Frontal cortex (tissue), 4 donors: ENCODE data around the gene TMEM273. TPM values are rescaled to one million over a fixed set of nuclear protein-coding genes. Genes with fewer than 3 reads are reported as not detected.

Experiments
- DNase-seq, 2 donors: peaks; one replicate each; pipeline ENCODE4 v3.0.0; 2012; ENCODE audit warnings: low spot score in 2 of 2
- FAIRE-seq: peaks from 2 replicates; lab custom pipeline; 2012; peaks lifted over from hg19 to GRCh38; lab: Jason Lieb, UNC
- total RNA-seq: library from RNA; depleted of rRNA; stranded (reverse); fragments of >200 nt; gene quantifications from one replicate; pipeline ENCODE4 v1.2.3, GENCODE V29; 2014
- donor health status: control.
- donor health status: control.
- donor health status: control.

Gene TMEM273
- total RNA-seq, 1 donor from 2014 or later, result 2.4 TPM

DNA sequence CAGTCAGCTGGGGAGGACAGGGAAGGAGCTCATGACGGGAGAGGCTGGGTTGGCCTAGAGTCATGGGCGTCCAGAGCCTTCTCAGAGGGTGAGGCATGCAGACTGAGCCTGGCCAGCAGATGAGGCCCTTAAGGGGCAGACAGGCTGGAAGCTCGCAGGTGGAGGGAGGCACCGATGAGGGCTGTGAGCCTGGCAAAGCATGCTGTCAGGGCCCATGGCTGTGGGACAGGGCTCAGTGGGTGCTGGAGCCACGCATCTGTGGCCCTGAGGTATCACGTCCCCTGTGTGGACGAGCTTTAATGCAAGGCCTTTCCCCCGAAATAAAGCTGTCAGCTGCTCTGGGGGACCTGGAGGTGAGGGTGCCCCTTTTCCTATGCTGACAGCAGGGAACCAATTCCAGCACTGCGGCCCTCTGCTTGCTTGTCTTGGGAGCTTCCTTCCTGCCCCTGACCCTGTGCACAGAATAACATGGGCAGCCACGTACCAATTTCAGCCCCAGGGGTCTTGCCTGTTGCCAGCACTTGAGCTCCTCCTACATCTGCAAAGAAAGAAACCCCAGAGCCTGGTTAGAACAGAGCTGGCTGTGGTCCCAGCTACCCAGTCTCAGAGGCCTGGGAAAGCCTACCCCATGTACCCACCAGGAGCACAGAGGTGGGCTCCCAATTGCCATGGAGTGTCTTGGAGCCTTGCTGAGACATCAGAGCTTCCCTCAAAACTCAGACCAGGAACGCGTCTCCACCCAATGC lies 20.6 kb downstream of the TMEM273 start:
- DNase-seq (no peak), FAIRE-seq (no peak)

GRCh38 chr10:49166484-49167400 lies 21.4 kb downstream of the TMEM273 start:
- no peak for FAIRE-seq
- no peak for DNase-seq

DNA sequence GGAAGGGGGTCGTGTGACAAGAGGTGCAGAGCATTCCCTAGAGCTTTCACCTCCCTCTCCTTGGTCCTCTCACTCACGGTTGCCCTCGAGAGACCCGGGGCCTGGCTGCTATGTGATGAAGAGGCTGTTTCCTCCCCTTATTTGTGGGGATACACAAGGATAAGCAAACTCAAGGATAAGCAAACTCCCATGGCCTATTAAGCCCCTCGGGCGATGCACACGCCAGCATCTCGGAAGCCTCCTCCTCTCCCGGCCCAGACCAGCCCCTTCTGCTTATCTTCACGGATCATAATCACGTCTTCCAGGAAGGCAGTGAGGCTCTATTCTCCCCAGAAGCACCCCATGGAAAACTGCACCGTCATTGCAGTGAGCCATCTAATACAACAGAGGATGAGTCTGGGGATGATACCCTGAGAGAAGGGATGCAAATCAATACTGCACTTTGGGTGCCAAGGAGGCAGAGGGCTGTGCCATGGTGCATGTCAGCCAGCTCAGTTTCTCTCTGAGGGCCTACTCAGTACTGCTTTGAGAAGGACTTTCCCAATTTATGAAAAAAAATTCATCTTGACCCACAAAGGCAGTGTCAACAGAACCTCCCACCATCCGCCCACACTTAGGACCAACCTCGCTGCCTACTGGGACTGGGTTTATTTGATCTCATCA lies 22.2 kb downstream of the TMEM273 start:
- FAIRE-seq, result no peak

DNA sequence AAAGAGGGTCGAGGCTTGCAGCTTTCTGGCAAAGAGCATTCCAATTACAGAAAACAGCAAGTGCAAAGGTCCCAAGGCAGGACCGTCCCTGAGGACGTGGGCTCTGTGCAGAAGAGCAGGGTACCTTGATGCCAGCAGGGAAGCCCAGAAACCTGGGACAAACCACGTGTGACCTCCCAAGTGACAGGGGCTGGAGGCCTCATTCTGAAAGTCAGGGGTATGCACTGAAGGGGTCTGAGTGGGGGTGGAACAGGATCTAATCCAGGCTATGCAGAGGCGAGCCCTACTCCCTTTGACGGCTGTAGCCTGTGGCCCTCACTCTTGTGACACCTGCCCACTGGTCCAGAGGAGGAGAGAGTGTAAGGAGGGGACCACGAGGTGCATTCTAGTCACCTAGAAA lies 22.9 kb downstream of the TMEM273 start:
- FAIRE-seq, result no peak
- no peak for DNase-seq

More for the DNA sequence above, 22.2 kb downstream of the TMEM273 start:
- DNase-seq, result no peak

GRCh38 chr10:49164559-49165188 lies 23.5 kb downstream of the TMEM273 start:
- DNase-seq (no peak), FAIRE-seq (no peak)

DNA sequence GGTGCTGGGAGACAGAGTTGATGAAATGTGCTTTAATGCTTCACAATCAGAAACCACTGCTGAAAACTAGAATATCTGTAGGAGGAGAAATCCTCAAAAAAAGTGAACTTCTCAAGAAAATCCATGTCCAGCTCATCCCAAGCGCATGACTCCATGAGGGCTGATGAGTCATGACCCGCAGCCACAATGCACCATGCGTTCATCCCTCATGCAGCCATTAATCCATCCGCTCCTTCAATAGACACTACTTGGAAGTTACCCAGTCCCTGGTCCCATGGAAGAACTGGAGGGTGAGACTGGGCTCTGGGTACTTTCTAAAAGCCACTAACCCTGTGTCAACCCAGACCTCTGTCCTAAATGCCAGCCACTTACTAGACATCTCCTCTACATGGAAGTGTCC lies 24.4 kb downstream of the TMEM273 start:
- DNase-seq (no peak), FAIRE-seq (no peak)

DNA sequence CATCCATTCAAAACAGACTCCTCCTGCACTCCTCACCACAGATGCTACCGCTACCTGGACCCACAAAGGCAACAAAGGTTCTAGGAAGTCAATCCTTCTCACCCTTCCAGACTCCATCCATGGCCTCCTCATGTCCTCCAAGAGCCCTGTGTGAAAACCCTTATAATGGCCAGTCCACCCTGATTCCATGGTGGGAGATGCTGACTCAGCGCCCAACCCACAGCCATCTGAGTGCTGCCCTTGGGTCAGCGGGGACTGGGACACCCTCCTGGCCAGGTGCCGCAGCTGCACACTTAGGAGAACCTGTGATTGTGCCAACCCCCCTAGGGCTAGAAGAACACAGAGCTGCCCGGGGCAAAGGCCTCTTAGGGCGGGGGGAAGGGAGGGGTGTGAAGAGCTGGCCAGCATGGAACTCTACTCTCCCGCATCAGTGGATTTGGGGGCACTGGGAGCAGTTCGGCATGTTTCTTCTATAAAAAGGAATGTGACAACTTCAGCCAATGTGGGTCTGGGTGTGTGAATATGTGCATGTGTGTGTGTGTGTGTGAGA lies 25.4 kb downstream of the TMEM273 start:
- FAIRE-seq (no peak), DNase-seq (no peak)

DNA sequence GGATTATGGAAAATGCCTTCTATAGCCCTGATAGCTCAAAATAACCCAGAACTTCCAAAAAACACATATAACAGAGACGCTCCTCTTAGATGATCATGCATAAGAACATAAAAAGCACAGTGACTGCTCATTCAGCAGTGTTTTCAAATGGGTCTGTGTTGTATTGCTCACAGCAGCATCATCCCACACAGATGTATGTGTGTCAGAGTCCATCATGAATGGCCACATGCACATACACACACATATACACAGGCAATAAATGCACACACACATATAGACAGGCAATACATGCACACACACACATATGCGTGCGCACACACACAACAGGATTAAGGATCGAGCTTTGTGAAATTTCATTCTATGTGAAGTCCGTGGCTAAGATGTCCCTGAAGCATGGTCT lies 26.1 kb downstream of the TMEM273 start:
- FAIRE-seq (no peak), DNase-seq (no peak)

- FAIRE-seq, result no peak
- DNase-seq, result no peak
Observed at GRCh38 chr10:49161411-49161997, 26.7 kb downstream of the TMEM273 start.

DNA sequence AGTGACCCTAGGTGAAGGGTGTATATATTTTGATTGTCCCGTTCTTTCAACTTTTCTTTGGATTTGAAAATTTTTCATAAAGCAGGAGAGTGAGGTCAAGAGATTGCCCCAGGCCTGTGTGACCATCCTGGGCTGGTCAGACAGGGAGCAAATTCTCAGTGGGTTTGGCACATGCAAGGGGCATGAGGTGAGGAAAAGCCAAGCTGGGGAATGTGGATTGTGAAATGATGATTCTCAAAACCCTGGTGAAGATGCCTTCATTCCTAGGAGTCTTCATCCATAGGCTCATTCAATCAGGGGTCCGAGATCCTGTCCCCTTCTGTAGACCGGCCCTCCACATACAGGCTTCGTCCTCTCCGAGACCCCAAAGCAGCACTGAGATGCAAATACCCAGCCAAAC lies 27.4 kb downstream of the TMEM273 start:
- DNase-seq, result no peak
- no peak for FAIRE-seq

- no peak for DNase-seq
- FAIRE-seq, result no peak
Observed at GRCh38 chr10:49160110-49160509, 28.1 kb downstream of the TMEM273 start.

GRCh38 chr10:49158915-49159314 lies 29.3 kb downstream of the TMEM273 start:
- no peak for DNase-seq
- FAIRE-seq, result no peak

- FAIRE-seq, result no peak
- no peak for DNase-seq
Observed at GRCh38 chr10:49158404-49158803, 29.8 kb downstream of the TMEM273 start.

DNA sequence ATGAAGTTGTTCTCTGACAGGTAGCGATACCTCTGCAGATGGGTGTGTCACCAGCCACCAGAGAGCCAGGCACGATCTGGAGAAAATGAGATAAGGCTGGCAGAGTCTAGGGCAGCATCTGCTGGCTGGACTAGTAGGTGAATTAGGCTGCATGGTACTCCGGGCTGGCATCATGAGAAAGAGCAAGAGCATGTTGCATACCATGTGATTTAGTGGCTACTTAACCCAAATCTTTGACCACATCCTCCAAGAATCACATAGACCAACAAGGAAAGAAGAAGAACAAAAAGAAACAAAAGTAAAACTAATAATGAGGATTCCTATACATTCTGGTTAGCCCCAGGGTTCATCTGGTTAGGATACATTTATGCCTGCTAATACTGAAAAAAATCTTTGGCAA lies 31.0 kb downstream of the TMEM273 start:
- FAIRE-seq (no peak), DNase-seq (no peak)

DNA sequence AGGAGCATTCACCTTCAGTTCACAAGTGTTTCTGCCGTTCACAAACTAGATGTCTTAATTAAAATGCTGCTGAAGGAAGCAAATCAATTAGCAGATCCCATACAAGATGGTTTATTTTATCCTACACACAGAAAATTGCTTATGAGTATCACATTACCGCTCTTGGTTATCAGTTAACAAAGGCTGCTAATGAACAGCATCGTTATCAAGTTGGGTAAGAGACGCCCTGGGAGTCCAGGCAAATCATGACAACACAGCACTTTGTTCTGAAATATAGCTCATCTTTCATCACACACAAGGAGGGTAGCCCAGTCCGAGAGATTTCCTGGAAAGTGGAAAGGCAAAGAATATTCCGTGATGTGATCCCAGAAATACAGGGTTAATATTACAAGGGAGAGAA lies 33.5 kb downstream of the TMEM273 start:
- FAIRE-seq (no peak), DNase-seq (no peak)

GRCh38 chr10:49153971-49154370 lies 34.2 kb downstream of the TMEM273 start:
- DNase-seq (no peak), FAIRE-seq (no peak)

- no peak for FAIRE-seq
- DNase-seq, result no peak
Observed at GRCh38 chr10:49153115-49153514, 35.1 kb downstream of the TMEM273 start.

DNA sequence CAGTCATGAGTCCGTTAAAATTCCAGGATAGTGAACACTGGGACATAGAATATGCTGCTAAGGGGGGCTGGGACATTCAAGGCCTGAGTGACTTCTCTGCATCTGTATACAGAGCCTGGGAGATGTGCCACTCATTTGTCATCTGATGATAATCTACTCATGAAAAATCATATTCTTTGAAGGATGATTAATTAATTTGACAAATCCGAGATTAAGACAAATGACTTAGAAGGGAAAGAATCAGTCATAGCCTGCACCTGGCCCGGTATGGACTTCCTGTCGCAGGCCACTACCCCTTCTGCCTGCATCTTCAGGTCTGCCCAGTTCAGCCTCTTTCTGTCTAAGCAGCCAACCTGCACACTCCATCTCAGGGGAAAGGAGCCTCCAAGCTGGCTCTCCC lies 35.5 kb downstream of the TMEM273 start:
- DNase-seq (no peak), FAIRE-seq (no peak)

- no peak for FAIRE-seq
Observed at GRCh38 chr10:49152037-49152436, 36.2 kb downstream of the TMEM273 start.

DNA sequence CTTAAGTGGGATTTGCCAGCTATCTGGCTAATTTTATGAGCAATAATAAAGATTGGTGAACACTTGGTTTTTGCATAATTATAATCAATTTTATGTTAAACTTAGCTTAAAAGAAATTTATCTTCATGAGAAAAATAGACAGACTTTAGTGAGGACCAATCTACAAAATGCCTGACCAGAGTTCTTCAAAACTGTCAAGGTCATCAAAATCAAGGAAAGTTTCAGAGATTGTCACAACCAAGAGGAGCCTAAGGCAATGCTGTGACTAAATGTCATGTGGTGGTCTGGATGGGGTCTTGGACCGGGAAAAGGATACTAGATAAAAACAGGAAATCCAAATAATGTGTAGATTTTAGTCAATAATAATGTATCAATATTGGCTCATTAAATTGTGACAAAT lies 36.7 kb downstream of the TMEM273 start:
- no peak for FAIRE-seq

More at GRCh38 chr10:49152037-49152436, 36.2 kb downstream of the TMEM273 start:
- DNase-seq, result no peak

More for the DNA sequence above, 36.7 kb downstream of the TMEM273 start:
- DNase-seq, result no peak
